Measurements from ENCODE around the gene NABP2.
A peak's percentile ranks its signal among the peaks of the same experiment; 100 is the strongest.

NABP2 gene

DNA sequence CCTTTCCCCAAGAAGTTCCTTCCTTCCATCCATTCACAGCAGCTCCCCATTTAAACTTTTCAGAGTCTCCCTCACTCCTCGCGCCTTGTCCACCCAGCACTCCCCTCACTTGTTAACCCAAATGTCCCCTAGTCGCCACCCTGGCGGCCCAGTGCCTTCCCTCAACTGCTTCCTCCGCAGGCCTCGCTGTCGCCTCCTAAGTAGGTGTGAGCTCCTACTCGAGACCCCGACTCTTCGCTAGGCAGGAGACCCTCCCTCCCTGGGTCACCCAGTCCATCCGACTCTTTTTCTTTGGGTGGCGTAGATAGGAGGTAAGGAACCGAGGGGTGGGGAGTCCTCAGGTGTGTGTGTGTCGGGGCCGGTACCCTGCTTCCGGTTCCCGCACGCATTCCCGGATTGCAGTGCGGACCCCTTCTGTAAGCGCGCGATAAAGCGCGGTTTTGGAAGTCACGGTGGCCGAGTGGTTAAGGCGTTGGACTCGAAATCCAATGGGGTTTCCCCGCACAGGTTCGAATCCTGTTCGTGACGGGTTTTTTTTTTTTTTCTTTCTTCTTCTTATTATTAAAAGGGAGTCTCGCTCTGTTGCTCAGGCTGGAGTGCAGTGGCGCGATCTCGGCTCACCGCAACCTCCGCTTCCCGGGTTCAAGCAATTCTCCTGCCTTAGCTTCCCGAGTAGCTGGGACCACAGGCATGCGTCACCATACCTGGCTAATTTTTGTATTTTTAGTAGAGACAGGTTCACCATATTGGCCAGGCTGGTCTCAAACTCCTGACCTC, 34.0 kb upstream of the NABP2 start:
- H3K27me3 ChIP-seq (ENCODE audit: control insufficient read depth, low read length): no peaks in the 10 kb centered on the region
- H4K20me1 ChIP-seq (ENCODE audit: control insufficient read depth, insufficient read depth, low read depth, low read length): peaks cover 8% of the 10 kb centered on the region; the same call in 1 of the 2 replicates
- peak overlapping the region; percentile 90 for H3K4me3 ChIP-seq (ENCODE audit: low read length)
- H3K9me3 ChIP-seq (ENCODE audit: control insufficient read depth, insufficient read depth, low read length): no peaks in the 10 kb centered on the region
- peak overlapping the region; percentile 85 for H3K4me2 ChIP-seq (ENCODE audit: low read length)
- H3F3A ChIP-seq (ENCODE audit: control insufficient read depth, insufficient read depth): peaks cover 17% of the 10 kb centered on the region
- H3K79me2 ChIP-seq (ENCODE audit: control insufficient read depth, low read length): peaks cover 37% of the 10 kb centered on the region
- TF ChIP-seq, protein P1, sequence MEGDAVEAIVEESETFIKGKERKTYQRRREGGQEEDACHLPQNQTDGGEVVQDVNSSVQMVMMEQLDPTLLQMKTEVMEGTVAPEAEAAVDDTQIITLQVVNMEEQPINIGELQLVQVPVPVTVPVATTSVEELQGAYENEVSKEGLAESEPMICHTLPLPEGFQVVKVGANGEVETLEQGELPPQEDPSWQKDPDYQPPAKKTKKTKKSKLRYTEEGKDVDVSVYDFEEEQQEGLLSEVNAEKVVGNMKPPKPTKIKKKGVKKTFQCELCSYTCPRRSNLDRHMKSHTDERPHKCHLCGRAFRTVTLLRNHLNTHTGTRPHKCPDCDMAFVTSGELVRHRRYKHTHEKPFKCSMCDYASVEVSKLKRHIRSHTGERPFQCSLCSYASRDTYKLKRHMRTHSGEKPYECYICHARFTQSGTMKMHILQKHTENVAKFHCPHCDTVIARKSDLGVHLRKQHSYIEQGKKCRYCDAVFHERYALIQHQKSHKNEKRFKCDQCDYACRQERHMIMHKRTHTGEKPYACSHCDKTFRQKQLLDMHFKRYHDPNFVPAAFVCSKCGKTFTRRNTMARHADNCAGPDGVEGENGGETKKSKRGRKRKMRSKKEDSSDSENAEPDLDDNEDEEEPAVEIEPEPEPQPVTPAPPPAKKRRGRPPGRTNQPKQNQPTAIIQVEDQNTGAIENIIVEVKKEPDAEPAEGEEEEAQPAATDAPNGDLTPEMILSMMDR (IDR thresholded peaks at IDR 0.05; ENCODE audit: low read depth, low read length, poor library complexity, severe bottlenecking): peak; percentile 26
- no peak for TF ChIP-seq EZH2phosphoT487 (IDR thresholded peaks at IDR 0.05; ENCODE audit: borderline replicate concordance, low read length)
- peaks cover 37% of the 10 kb centered on the region for H3K36me3 ChIP-seq (ENCODE audit: control insufficient read depth, low read length)
- H3K4me1 ChIP-seq (ENCODE audit: control insufficient read depth, low read length): peaks cover 42% of the 10 kb centered on the region
- peak overlapping the region; percentile 77 for H3K27ac ChIP-seq (ENCODE audit: low read depth, low read length)
- no peaks in the 10 kb centered on the region for H3K9me2 ChIP-seq (replicated peaks; ENCODE audit: control insufficient read depth, low read length)

DNA sequence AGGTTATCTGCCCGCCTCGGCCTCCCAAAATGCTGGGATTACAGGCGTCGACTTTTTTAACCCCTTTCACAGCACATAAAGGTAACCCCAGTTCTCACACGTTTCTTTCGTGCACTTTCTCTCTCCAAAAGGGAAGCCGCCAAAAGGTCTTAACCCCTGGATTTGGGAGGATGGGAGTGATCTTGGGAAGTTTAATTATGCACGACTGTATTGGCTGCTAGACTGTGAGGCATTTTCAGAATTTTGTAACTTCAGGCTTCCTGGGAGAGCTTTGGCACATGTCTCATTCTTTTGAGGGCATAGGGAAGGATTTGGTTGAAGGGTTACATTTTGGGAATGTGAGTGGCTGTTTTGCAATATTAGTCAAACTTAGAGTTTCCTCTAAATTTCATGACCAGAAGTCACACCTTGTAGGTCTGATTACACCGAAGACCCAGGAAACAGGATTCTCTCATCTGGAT, 33.4 kb upstream of the NABP2 start:
- H3K27ac ChIP-seq (ENCODE audit: low read depth, low read length): peak overlapping the region; percentile 77
- H3F3A ChIP-seq (ENCODE audit: control insufficient read depth, insufficient read depth): peaks cover 17% of the 10 kb centered on the region
- H3K4me3 ChIP-seq (ENCODE audit: low read length): peak overlapping the region; percentile 90
- peaks cover 8% of the 10 kb centered on the region; the same call in 1 of the 2 replicates for H4K20me1 ChIP-seq (ENCODE audit: control insufficient read depth, insufficient read depth, low read depth, low read length)
- H3K9me2 ChIP-seq (replicated peaks; ENCODE audit: control insufficient read depth, low read length): no peaks in the 10 kb centered on the region
- peaks cover 42% of the 10 kb centered on the region for H3K4me1 ChIP-seq (ENCODE audit: control insufficient read depth, low read length)
- H3K36me3 ChIP-seq (ENCODE audit: control insufficient read depth, low read length): peaks cover 31% of the 10 kb centered on the region
- no peaks in the 10 kb centered on the region for H3K27me3 ChIP-seq (ENCODE audit: control insufficient read depth, low read length)
- H3K79me2 ChIP-seq (ENCODE audit: control insufficient read depth, low read length): peaks cover 35% of the 10 kb centered on the region
- no peaks in the 10 kb centered on the region for H3K9me3 ChIP-seq (ENCODE audit: control insufficient read depth, insufficient read depth, low read length)
- TF ChIP-seq, protein P1 (IDR thresholded peaks at IDR 0.05; ENCODE audit: low read depth, low read length, poor library complexity, severe bottlenecking): no peak
- TF ChIP-seq EZH2phosphoT487 (IDR thresholded peaks at IDR 0.05; ENCODE audit: borderline replicate concordance, low read length): no peak
- H3K4me2 ChIP-seq (ENCODE audit: low read length): peak overlapping the region; percentile 85

DNA sequence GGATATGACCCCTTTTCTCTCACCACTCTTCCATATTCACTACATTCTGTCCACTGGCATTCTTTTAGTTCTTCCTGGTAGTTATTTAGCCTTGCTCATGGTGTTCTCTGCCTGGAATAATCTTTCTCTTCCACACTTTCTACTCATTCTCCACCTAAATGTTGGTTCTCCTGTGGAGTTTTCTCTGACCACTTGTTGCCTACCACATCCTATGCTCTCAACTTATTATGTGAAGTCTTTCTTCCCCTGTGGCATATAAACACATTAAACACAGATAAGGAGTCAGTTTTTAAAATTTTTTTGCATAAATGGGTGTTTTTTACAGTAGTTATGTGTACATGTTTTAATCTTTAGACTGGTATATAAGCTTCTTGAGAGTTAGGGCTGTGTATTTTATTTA, 31.6 kb upstream of the NABP2 start:
- H3K4me3 ChIP-seq (ENCODE audit: low read length): no peak overlapping the region
- H3K4me1 ChIP-seq (ENCODE audit: control insufficient read depth, low read length): peaks cover 34% of the 10 kb centered on the region
- peaks cover 8% of the 10 kb centered on the region; the same call in 1 of the 2 replicates for H4K20me1 ChIP-seq (ENCODE audit: control insufficient read depth, insufficient read depth, low read depth, low read length)
- H3K36me3 ChIP-seq (ENCODE audit: control insufficient read depth, low read length): peaks cover 13% of the 10 kb centered on the region
- H3K4me2 ChIP-seq (ENCODE audit: low read length): no peak overlapping the region
- no peak for TF ChIP-seq EZH2phosphoT487 (IDR thresholded peaks at IDR 0.05; ENCODE audit: borderline replicate concordance, low read length)
- TF ChIP-seq, protein P1 (IDR thresholded peaks at IDR 0.05; ENCODE audit: low read depth, low read length, poor library complexity, severe bottlenecking): no peak
- H3K27ac ChIP-seq (ENCODE audit: low read depth, low read length): no peak overlapping the region
- H3K79me2 ChIP-seq (ENCODE audit: control insufficient read depth, low read length): peaks cover 17% of the 10 kb centered on the region
- no peaks in the 10 kb centered on the region for H3K27me3 ChIP-seq (ENCODE audit: control insufficient read depth, low read length)
- no peaks in the 10 kb centered on the region for H3K9me3 ChIP-seq (ENCODE audit: control insufficient read depth, insufficient read depth, low read length)
- H3K9me2 ChIP-seq (replicated peaks; ENCODE audit: control insufficient read depth, low read length): no peaks in the 10 kb centered on the region
- H3F3A ChIP-seq (ENCODE audit: control insufficient read depth, insufficient read depth): peaks cover 17% of the 10 kb centered on the region
